ENCODE measurements around the gene VKORC1.
A peak's percentile ranks its signal among the peaks of the same experiment; 100 is the strongest.

Gene VKORC1

DNA sequence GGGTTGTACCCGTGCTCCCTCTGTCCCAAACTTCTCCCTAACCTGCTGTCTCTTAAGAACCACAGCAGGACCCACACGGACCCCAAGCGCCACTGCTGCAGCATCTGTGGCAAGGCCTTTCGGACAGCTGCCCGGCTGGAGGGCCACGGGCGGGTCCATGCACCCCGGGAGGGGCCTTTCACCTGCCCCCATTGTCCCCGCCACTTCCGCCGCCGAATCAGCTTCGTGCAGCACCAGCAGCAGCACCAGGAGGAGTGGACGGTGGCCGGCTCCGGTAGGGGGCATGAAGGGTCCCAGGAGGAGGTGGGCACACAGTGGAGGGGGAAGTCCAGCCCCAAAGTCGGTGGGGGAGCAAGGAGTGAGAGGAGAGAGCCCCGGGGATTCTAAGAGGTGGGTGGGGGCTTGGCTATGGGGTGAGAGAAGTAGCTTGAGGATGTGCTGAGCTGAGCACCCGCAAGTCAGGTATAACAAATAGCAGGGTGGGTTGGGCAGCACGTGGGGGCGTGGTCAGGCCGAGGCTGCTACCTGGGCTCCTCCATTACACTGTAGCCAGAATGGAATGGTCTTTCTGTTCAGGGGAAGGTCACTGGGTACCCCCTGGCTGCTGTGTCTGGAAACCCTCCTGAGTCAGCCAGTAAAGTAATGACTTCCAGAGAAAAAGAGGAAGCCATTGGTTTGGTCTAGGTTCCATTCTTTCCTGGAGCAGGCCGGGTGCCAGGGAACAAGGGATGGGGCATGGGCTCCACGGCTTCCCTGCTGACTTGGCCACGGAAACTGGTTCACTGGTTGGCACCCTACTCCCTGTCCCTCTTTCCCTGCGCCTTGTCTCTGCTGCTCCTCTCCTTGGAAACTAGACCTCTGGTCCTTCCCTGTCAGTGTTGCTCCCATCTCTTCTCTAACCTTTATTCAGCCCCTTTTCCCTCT lies 12.9 kb downstream of the VKORC1 start:
- no peak for DNase-seq

DNA sequence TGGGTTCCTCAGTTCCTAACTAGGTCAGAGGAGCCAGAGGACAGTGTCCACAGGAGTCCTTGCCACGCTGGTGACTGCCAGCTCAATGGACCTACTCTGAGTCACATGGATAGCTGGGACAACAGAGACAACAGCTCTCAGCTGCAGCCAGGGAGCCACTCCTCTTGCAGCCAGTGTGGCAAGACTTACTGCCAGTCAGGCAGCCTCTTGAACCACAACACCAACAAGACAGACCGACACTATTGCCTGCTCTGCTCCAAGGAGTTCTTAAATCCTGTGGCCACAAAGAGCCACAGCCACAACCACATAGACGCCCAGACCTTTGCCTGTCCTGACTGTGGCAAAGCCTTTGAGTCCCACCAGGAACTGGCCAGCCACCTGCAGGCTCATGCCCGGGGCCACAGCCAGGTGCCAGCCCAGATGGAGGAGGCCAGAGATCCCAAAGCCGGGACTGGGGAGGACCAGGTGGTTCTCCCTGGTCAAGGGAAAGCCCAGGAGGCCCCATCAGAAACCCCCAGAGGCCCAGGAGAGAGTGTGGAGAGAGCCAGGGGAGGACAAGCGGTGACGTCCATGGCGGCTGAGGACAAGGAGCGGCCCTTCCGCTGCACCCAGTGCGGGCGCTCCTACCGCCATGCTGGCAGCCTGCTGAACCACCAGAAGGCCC lies 13.7 kb downstream of the VKORC1 start:
- DNase-seq, result no peak

GRCh38 chr16:31080035-31080629 lies 14.5 kb downstream of the VKORC1 start:
- DNase-seq, result no peak

- no peak for DNase-seq
These were observed 15.2 kb downstream of the VKORC1 start for GRCh38 chr16:31079342-31079944.

DNA sequence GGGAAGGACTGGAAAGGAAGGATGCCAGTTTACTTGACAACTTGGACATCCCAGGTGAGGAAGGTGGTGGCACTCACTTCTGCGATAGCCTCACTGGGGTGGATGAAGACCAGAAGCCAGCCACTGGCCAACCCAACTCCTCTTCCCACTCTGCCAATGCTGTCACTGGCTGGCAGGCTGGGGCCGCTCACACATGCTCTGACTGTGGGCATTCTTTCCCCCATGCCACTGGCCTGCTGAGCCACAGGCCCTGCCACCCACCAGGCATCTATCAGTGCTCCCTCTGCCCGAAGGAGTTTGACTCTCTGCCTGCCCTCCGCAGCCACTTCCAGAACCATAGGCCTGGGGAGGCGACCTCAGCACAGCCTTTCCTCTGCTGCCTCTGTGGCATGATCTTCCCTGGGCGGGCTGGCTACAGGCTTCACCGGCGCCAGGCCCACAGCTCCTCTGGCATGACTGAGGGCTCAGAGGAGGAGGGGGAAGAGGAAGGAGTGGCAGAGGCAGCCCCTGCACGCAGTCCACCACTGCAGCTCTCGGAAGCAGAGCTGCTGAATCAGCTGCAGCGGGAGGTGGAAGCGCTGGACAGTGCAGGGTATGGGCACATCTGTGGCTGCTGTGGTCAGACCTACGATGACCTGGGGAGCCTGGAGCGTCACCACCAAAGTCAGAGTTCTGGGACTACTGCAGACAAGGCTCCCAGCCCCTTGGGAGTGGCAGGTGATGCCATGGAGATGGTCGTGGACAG lies 15.8 kb downstream of the VKORC1 start:
- DNase-seq, result no peak

- no peak for DNase-seq
These were observed 16.8 kb downstream of the VKORC1 start for GRCh38 chr16:31077592-31078396.

- DNase-seq, result no peak
These were observed 17.6 kb downstream of the VKORC1 start for GRCh38 chr16:31077024-31077423.

DNA sequence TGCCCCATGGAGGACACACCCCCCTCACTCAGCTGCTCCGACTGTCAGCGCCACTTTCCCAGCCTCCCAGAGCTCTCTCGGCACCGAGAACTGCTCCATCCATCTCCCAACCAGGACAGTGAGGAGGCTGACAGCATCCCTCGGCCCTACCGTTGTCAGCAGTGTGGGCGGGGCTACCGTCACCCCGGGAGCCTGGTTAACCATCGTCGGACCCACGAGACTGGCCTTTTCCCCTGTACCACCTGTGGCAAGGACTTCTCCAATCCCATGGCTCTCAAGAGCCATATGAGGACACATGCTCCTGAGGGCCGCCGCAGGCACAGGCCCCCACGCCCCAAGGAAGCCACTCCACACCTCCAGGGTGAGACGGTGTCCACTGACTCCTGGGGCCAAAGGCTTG lies 18.3 kb downstream of the VKORC1 start:
- DNase-seq, result no peak

DNA sequence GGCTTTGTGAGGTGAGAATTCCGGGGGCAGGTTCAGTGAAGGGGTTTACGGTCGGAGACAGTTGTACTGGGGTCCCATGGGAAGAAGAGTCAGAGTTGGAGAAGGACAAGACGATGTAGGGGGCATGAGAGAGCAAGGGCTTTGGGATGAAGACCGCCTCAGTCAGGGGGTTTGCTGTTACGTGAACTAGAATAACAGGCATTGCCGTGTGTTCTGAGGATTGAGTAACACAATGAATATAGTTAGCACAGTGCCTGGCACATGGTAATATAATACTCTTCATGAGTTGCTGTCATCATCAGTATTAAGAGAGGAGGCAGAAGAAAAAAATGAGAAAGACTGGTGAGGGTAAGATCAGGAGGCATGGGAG lies 19.8 kb downstream of the VKORC1 start:
- no peak for DNase-seq

DNA sequence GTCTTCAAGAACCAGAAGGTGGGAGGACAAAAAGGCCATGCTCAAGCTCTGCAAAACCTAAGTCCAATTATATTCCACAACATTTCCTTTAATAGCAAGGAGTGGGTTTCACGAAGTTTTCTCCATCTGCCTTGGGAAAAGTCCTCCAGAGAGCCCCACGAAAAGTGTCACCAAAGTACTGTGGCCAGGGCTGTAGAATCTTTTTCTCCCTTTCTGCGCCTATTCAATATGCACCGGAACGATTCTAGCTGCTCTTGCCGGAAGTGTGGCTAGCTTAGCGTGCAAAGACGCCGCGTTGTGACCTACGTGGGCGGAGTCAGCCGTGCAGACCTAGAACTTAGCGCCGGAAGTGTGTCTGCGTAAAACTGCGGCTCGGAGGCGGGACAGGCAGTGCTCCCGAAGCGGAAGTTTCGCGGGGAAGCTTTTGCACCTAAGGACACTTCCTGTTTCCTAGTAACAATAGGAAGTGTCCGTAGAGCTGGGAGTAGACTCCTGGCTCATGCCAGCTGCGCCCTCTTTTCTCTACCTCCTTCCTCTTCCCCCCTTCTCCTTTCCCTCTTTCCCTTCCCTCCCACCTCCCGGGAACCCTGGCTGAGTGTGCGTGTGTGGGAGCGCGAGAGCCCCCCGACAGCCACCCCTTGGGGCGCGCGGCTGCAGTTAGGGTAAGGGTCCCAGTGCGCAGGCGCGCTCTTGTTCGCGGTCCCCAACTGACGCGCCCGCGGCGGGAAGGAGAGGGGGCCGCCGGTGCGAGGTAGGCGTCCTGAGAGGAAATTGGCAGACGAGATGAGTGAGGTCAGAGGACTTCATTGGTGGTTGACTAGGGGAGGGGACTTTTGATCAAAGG lies 20.4 kb downstream of the VKORC1 start, which contains the start of the genes ZNF646 and ZNF668:
ZNF646 (plus strand) TSS at position 453 of the 844 bp plus-strand sequence. CDS start 1,903 bp downstream, outside the sequence.
ZNF668 (minus strand) TSS at position 271 of the 844 bp plus-strand sequence. CDS start 9,781 bp downstream, outside the sequence.
- DNase-seq, result peak; percentile 97

DNA sequence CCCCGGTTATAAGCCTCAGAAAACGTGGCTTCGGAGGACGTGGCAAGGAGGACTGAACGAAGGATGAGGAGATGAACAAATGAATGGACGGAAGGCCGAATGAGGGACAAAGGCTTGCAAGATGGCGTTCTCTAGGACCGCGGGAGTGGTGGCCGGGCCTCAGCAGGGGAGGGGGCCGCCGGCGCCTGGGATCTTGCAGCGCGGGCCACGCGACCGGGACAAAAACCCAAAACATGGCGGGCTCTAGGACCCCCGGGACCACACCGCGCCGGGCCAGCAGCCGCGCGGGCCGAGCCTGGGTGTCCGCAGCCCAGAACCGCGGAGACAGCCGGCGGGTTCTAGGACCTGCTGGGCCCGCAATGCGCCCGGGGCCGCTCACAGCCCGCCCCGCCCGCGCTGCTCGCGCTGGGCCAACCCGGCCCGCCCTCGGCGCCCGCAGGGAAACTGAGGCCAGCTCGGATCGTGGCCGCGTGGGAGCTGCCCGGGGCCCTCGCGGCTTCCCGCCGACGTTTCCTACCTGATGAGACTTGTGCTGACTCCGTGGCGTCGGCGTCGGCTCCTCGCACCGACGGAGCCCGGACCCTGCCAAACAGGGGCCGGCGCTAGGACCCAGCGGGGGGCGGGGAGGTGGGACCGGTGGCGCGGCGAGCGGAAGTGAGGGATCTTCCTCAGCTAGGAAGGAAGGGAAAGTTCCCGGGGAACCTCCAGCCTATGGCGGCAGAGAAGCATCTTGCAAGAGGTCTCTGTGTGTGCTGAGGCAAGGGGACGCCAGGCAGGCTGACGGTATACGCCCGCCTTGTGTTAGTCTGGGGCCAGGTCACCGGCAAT lies 21.2 kb downstream of the VKORC1 start:
- DNase-seq, result peak; percentile 44

DNA sequence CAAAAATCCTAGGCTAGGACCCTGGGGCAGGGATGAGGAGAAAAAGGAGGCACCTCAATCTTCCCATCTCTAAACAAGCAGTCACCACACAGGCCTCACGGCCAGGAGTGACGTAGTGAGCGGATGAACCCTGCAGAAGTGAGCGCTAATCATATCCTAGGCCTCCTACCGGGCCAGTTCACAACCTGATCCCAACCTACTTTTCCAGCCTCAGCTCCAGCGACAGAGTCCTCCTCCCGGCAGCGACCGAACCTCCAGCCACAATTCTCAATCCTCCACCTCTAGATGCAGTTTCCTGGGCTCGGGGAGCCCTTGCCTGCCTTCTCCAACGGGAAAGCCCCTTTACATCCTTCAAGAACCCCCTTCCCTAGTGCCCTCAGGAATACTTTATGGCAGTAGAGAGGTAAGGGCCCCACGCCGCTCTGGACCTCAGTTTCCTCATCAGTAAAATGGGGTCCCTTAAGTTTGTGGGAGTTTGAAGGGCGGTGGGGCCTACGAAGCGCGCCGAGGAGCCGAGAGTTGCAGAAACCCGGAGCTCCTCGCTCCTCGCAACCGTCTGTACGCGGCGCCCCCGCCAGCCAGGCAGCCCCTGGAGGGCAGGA lies 22.0 kb downstream of the VKORC1 start:
- DNase-seq, result no peak

- no peak for DNase-seq
These were observed 22.7 kb downstream of the VKORC1 start for GRCh38 chr16:31071861-31072260.

DNA sequence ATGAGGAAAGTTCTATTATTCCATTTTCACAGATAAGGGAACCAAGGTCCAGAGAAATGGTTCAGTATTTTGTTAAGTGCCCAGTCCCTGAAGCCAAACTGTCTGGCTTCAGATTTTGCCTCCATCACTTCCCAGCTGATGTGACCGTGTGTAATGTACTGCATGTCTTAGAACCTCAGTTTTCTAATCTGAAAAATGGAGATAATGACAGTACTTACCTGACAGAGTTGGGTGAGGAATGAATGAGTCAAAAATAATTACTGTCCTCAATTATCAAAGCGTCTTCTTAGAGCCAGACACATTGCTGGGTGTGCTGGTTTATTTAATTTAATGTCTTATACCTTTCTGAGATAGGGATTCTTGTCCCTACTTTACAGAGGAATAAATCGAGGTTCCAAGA lies 27.3 kb downstream of the VKORC1 start:
- no peak for DNase-seq

DNA sequence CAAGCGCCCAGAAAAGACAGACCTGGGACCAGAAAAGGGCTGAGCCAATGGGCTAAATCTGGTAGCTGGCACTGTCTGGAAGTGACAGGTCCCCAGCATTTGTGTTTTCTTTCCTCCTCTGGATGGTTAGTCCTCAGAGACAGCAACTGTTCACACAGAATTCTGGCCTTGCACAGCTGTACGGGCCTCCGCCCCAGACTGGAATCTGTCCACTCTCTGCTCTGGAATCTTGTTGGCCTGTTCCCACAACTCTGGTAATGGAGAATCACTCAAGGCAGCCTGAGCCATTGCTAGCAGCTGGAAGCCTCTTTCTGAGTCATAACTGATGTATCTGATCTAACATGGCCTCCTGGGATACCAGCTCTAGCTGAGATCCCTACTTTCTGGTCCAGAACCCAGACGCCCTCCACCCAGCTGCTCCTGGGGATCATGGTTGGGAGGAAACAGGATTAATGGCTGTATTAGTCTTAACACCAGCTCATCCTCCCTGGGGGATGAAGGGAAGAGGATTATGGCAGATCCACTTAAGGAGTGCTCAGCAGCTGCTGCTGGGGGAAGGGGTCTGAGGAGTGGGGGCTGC lies 29.6 kb downstream of the VKORC1 start:
- DNase-seq, result no peak

DNA sequence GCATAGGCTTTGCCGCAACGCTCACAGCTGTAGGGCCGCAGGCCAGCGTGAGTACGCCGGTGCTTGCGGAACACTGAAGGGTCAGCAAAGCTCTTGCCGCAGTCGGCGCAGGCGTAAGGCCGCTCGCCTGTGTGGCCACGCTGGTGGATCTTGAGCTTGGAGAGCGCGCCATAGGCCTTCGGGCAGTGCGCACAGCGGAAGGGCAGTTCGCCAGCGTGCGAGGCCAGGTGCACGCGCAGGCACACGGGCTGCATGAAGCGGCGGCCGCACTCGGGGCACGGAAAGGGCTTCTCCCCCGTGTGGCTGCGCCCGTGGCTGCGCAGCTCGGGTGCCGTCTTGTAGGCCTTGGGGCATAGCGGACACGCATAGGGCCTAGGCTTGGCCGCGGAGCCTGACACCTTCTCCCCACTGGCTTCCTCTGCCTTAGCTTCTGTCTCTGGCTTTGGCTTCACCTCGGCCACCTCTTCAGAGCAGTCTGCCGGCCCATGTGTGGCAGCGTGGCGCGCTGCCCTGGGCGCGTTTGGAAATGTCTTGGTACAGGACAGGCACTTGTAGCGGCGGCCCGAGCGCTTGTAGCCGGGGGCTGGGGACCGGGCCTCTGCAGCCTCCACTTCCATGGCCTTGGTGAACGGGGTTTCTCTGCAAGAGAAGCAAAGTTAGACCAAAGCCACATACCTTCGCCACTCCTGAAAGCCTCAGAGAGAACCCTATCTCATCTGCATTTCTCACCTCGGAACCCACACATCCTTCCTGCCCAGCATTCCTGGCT lies 30.6 kb downstream of the VKORC1 start:
- DNase-seq, result no peak

GRCh38 chr16:31063495-31063842 lies 31.1 kb downstream of the VKORC1 start:
- no peak for DNase-seq

DNA sequence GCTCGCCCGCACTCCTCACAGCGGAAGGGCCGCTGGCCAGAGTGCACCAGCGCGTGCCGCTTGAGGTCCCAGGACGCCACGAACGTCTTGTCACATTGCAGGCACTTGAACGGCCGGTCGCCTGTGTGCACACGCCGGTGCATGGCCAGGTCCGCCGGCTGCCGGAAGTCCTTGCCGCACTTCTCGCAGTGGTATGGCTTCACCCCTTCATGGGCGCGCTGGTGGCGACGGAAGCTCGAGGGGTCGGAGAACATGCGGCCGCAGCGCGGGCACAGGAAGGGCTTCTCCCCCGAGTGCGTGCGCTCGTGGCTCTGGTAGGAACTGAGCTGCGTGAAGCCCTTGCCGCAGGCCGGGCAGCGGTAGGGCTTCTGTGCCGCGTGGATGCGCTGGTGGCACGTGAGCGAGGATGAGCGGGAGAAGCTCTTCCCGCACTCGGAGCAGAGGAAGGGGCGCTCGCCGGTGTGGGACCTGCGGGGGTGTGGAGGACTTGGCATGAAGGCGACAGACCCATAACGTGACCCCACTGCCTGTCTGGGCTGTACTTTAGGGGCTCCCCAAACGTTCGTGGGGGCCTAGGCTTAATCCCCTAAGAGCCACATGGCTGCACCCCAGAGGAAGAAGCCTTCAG lies 32.7 kb downstream of the VKORC1 start:
- no peak for DNase-seq
